ENCODE data around the gene NOTCH4. TPM values are rescaled to one million over a fixed set of nuclear protein-coding genes. Genes with fewer than 3 reads are reported as not detected.

The NOTCH4 gene
- total RNA-seq, 5 donors from 2014 or later (not counting 1 experiment from before 2014, with no cell fraction given): 0.70 to 1.7 (median 1.1) TPM

GRCh38 chr6:32156891-32157290, 67.0 kb downstream of the NOTCH4 start:
- Histone ChIP-seq H3K36me3 (ENCODE audit: control insufficient read depth in 2 of 2, extremely low read depth in 1 of 2, insufficient read depth in 1 of 2, low read length in 1 of 2) (peaks cover 6% of the 10 kb centered on the region in 2 donors), H3K9me3 (no peaks in the 10 kb centered on the region), H3K4me1 (ENCODE audit: control insufficient read depth in 1 of 2, extremely low read depth in 1 of 2, insufficient read depth in 2 of 2, low read length in 2 of 2) (peaks cover 6 to 40% of the 10 kb centered on the region in 2 experiments), H3K27me3 (replicated peaks in 1 of 2; ENCODE audit: control insufficient read depth in 2 of 2, extremely low read depth in 1 of 2, insufficient read depth in 2 of 2, low read length in 1 of 2) (peaks cover 0 to 11% of the 10 kb centered on the region in 2 experiments), H3K27ac (ENCODE audit: low read length) (no peak overlapping the region), H3K4me3 (ENCODE audit: control insufficient read depth in 1 of 2, extremely low read depth in 1 of 2, low read length in 1 of 2) (no peak overlapping the region)
- Mint-ChIP-seq H3K9me3 (no peaks in the 10 kb centered on the region), H3K27ac (no peak overlapping the region), H3K27me3 (peaks cover 0 to 7% of the 10 kb centered on the region in 2 donors), H3K36me3 (peaks cover 14% of the 10 kb centered on the region), H3K4me3 (no peak overlapping the region), H3K4me1 (peaks cover 32 to 38% (median 38%) of the 10 kb centered on the region in 3 donors)
- WGBS (ENCODE audit: insufficient coverage): no CpG with 5 or more reads among the region's 9 CpGs
- CTCF ChIA-PET: no interaction called here
- no peak for DNase-seq
- ATAC-seq (replicated peaks in 1 of 4): no peak
- POLR2A ChIA-PET: no interaction called here

- CTCF ChIA-PET: interaction anchor here in 1 of 2 donors (0.6 to 1.0 kb wide), 2 partner anchors 36 to 248 kb away, joined by 3 read pairs; no protein-coding TSS in a partner anchor
- peak; percentile 34 to 79 (median 54) for DNase-seq
- Mint-ChIP-seq H3K36me3 (peaks cover 14% of the 10 kb centered on the region), H3K27me3 (peaks cover 5 to 22% of the 10 kb centered on the region in 2 donors), H3K9me3 (no peaks in the 10 kb centered on the region), H3K4me3 (peak overlapping the region; percentile 91 to 97 (median 94)), H3K4me1 (peaks cover 46 to 60% (median 53%) of the 10 kb centered on the region in 3 donors), H3K27ac (peak overlapping the region; percentile 75 to 93)
- Histone ChIP-seq H3K36me3 (ENCODE audit: control insufficient read depth in 2 of 2, extremely low read depth in 1 of 2, insufficient read depth in 1 of 2, low read length in 1 of 2) (peaks cover 6% of the 10 kb centered on the region in 2 donors), H3K9me3 (no peaks in the 10 kb centered on the region), H3K4me1 (ENCODE audit: control insufficient read depth in 1 of 2, extremely low read depth in 1 of 2, insufficient read depth in 2 of 2, low read length in 2 of 2) (peaks cover 6 to 55% of the 10 kb centered on the region in 2 experiments), H3K27ac (ENCODE audit: low read length) (peak overlapping the region; percentile 81), H3K4me3 (ENCODE audit: control insufficient read depth in 1 of 2, extremely low read depth in 1 of 2, low read length in 1 of 2) (peak overlapping the region; percentile 92), H3K27me3 (replicated peaks in 1 of 2; ENCODE audit: control insufficient read depth in 2 of 2, extremely low read depth in 1 of 2, insufficient read depth in 2 of 2, low read length in 1 of 2) (peaks cover 0 to 26% of the 10 kb centered on the region in 2 experiments)
- under 1% methylated on average over 22 of the region's 34 CpGs for WGBS (ENCODE audit: insufficient coverage)
- peak; percentile 70 to 80 (median 78) for ATAC-seq (replicated peaks in 1 of 4)
- POLR2A ChIA-PET: interaction anchor here in 1 of 2 donors (0.6 kb wide), 1 partner anchor 1447 kb away, joined by 5 read pairs; no protein-coding TSS in a partner anchor
Observed at GRCh38 chr6:32154514-32155161, 69.2 kb downstream of the NOTCH4 start.

GRCh38 chr6:32153564-32154513, 70.0 kb downstream of the NOTCH4 start, which contains the start of gene PPT2:
Gene PPT2 (plus strand): TSS chr6:32154141. CDS start chr6:32154595, 454 bp downstream.
- Histone ChIP-seq H3K4me1 (ENCODE audit: control insufficient read depth in 1 of 2, extremely low read depth in 1 of 2, insufficient read depth in 2 of 2, low read length in 2 of 2) (peaks cover 6 to 63% of the 10 kb centered on the region in 2 experiments), H3K36me3 (ENCODE audit: control insufficient read depth in 2 of 2, extremely low read depth in 1 of 2, insufficient read depth in 1 of 2, low read length in 1 of 2) (peaks cover 6% of the 10 kb centered on the region in 2 donors), H3K4me3 (ENCODE audit: control insufficient read depth in 1 of 2, extremely low read depth in 1 of 2, low read length in 1 of 2) (peak within 1 kb of the TSS; percentile 92), H3K27ac (ENCODE audit: low read length) (peak within 1 kb of the TSS; percentile 81), H3K27me3 (replicated peaks in 1 of 2; ENCODE audit: control insufficient read depth in 2 of 2, extremely low read depth in 1 of 2, insufficient read depth in 2 of 2, low read length in 1 of 2) (peaks cover 0 to 34% of the 10 kb centered on the region in 2 experiments), H3K9me3 (no peaks in the 10 kb centered on the region)
- Mint-ChIP-seq H3K27me3 (peaks cover 6 to 26% of the 10 kb centered on the region in 2 donors), H3K4me3 (peak within 1 kb of the TSS; percentile 91 to 97 (median 94)), H3K36me3 (peaks cover 14% of the 10 kb centered on the region), H3K9me3 (no peaks in the 10 kb centered on the region), H3K4me1 (peaks cover 50 to 64% (median 57%) of the 10 kb centered on the region in 3 donors), H3K27ac (peak within 1 kb of the TSS; percentile 75 to 93)
- ATAC-seq (replicated peaks in 1 of 4) (peak; percentile 62 to 78 (median 66)), DNase-seq (peak; percentile 50 to 86 (median 69))
- ChIA-PET POLR2A (interaction anchor here in 1 of 2 donors (0.6 kb wide), 1 partner anchor 1446 kb away, joined by 5 read pairs; no protein-coding TSS in a partner anchor), CTCF (interaction anchor here in 1 of 2 donors (1.0 kb wide), 1 partner anchor 35 kb away, joined by 3 read pairs; no protein-coding TSS in a partner anchor)
- WGBS (ENCODE audit: insufficient coverage): under 1% methylated on average over 30 of the region's 52 CpGs

GRCh38 chr6:32152769-32153563, 70.9 kb downstream of the NOTCH4 start:
- Mint-ChIP-seq H3K4me1 (peaks cover 59 to 73% (median 66%) of the 10 kb centered on the region in 3 donors), H3K27ac (peak overlapping the region; percentile 55 to 71), H3K27me3 (peaks cover 6 to 34% of the 10 kb centered on the region in 2 donors), H3K4me3 (peak overlapping the region; percentile 65 to 97 (median 91)), H3K36me3 (peaks cover 7% of the 10 kb centered on the region), H3K9me3 (no peaks in the 10 kb centered on the region)
- Histone ChIP-seq H3K27me3 (replicated peaks in 1 of 2; ENCODE audit: control insufficient read depth in 2 of 2, extremely low read depth in 1 of 2, insufficient read depth in 2 of 2, low read length in 1 of 2) (peaks cover under 1 to 43% of the 10 kb centered on the region in 2 experiments), H3K27ac (ENCODE audit: low read length) (peak overlapping the region; percentile 81), H3K9me3 (no peaks in the 10 kb centered on the region), H3K4me3 (ENCODE audit: control insufficient read depth in 1 of 2, extremely low read depth in 1 of 2, low read length in 1 of 2) (no peak overlapping the region), H3K36me3 (ENCODE audit: control insufficient read depth in 2 of 2, extremely low read depth in 1 of 2, insufficient read depth in 1 of 2, low read length in 1 of 2) (peaks cover 2 to 5% of the 10 kb centered on the region in 2 donors), H3K4me1 (ENCODE audit: control insufficient read depth in 1 of 2, extremely low read depth in 1 of 2, insufficient read depth in 2 of 2, low read length in 2 of 2) (peaks cover 6 to 71% of the 10 kb centered on the region in 2 experiments)
- no peak for ATAC-seq (replicated peaks in 1 of 4)
- WGBS (ENCODE audit: insufficient coverage): 77% methylated on average over 17 of the region's 35 CpGs
- CTCF ChIA-PET: interaction anchor here in 1 of 2 donors (0.6 kb wide), 1 partner anchor 36 kb away, joined by 5 read pairs; no protein-coding TSS in a partner anchor
- no peak for DNase-seq
- POLR2A ChIA-PET: no interaction called here

- Histone ChIP-seq H3K9me3 (no peaks in the 10 kb centered on the region), H3K27me3 (replicated peaks in 1 of 2; ENCODE audit: control insufficient read depth in 2 of 2, extremely low read depth in 1 of 2, insufficient read depth in 2 of 2, low read length in 1 of 2) (peaks cover 3 to 49% of the 10 kb centered on the region in 2 experiments), H3K4me1 (ENCODE audit: control insufficient read depth in 1 of 2, extremely low read depth in 1 of 2, insufficient read depth in 2 of 2, low read length in 2 of 2) (peaks cover 6 to 76% of the 10 kb centered on the region in 2 experiments), H3K4me3 (ENCODE audit: control insufficient read depth in 1 of 2, extremely low read depth in 1 of 2, low read length in 1 of 2) (peak within 1 kb of the TSS in 1 of 2 donors; percentile 26), H3K36me3 (ENCODE audit: control insufficient read depth in 2 of 2, extremely low read depth in 1 of 2, insufficient read depth in 1 of 2, low read length in 1 of 2) (no peaks in the 10 kb centered on the region), H3K27ac (ENCODE audit: low read length) (no peak within 1 kb of the TSS)
- no CpG with 5 or more reads among the region's 24 CpGs for WGBS (ENCODE audit: insufficient coverage)
- DNase-seq: peak in 3 of 35 experiments; percentile 11 to 27 (median 14)
- peaks cover 61 to 74% (median 72%) of the 10 kb centered on the region in 3 donors for H3K4me1 Mint-ChIP-seq
- H3K4me3 Mint-ChIP-seq: peak within 1 kb of the TSS; percentile 72 to 97 (median 91)
- POLR2A ChIA-PET: interaction anchor here in 1 of 2 donors (0.7 kb wide), 1 partner anchor 47 kb away, joined by 15 read pairs; no protein-coding TSS in a partner anchor
- H3K27ac Mint-ChIP-seq: peak within 1 kb of the TSS; percentile 70 to 71
- ATAC-seq (replicated peaks in 1 of 4): no peak
- CTCF ChIA-PET: interaction anchor here (0.6 kb wide), 2 partner anchors 9 to 35 kb away, joined by 5 read pairs; no protein-coding TSS in a partner anchor
- peaks cover 6 to 36% of the 10 kb centered on the region in 2 donors for H3K27me3 Mint-ChIP-seq
- H3K9me3 Mint-ChIP-seq: no peaks in the 10 kb centered on the region
- H3K36me3 Mint-ChIP-seq: no peaks in the 10 kb centered on the region
Observed at GRCh38 chr6:32151863-32152768, 71.8 kb downstream of the NOTCH4 start, which contains the start of gene PRRT1. Gene PRRT1 (minus strand): TSS chr6:32151939. CDS start chr6:32151827, 112 bp downstream.
